ENCODE measurements around the gene LASP1NB.
"Not testable (repeated sequence)": the region's sequence is repeated elsewhere in the genome, so short reads cannot be mapped to it uniquely, and the experiment has no call there.

Gene LASP1NB

GRCh38 chr17:38897176-38897575, 28.2 kb upstream of the LASP1NB start:
- DNase-seq (ENCODE audit: low spot score), result no peak

DNA sequence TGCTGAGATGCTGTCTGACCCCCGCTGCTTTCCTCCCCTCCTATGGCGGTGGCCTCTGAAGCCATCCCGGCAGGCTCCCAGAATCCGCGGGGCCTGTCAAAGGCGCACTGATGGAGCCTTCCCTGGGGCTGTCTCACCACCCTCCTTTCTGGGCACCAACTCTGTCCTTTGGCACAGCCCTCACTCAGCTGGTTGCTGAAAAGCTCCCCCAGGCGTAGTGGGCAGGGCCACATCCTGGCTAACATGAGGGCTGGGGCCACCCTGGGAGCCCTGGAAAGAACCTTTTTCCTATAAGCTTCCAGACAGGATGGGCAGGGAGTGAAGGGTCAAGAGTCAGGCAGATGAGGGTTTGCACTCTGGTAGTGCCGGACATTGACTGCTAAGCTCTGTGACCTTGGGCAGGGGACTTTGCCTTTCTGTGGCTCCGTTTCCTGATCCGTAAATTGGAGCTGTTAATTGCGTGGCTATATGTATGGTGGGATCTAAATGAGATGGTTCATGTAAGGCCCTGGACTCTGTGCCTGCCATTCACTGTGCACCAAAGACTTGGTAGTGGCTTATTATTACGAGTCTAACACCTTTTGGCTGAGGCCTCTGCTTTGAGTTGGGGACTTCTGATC, 27.6 kb upstream of the LASP1NB start:
- no peak for DNase-seq (ENCODE audit: low spot score)

GRCh38 chr17:38898291-38898679, 27.1 kb upstream of the LASP1NB start:
- DNase-seq (ENCODE audit: low spot score), result no peak

- peak; percentile 76 for DNase-seq (ENCODE audit: low spot score)
These were observed 26.5 kb upstream of the LASP1NB start for GRCh38 chr17:38898812-38899348.

- no peak for DNase-seq (ENCODE audit: low spot score)
These were observed 26.0 kb upstream of the LASP1NB start for GRCh38 chr17:38899421-38899820.

GRCh38 chr17:38900978-38901656, 24.3 kb upstream of the LASP1NB start:
- DNase-seq (ENCODE audit: low spot score), result peak; percentile 99

- no peak for DNase-seq (ENCODE audit: low spot score)
These were observed 22.0 kb upstream of the LASP1NB start for GRCh38 chr17:38903404-38903803.

DNA sequence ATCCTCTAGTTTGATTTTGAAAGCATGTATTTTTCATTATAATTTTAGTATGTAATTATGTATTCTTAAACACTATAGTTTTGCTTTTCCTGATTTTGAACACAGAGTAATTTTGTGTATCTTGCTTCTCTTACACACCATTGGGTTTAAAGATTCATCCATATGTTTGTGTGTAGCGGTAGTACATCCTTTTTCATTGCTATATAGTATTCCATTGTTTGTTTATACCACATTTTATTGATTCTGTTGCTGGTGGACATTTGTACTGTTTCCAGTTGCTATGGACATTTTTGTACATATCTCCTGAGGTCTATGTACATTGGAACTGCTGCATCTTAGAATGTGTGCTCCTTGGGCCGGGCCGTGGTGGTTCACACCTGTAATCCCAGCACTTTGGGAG, 20.5 kb upstream of the LASP1NB start:
- no peak for DNase-seq (ENCODE audit: low spot score)

DNA sequence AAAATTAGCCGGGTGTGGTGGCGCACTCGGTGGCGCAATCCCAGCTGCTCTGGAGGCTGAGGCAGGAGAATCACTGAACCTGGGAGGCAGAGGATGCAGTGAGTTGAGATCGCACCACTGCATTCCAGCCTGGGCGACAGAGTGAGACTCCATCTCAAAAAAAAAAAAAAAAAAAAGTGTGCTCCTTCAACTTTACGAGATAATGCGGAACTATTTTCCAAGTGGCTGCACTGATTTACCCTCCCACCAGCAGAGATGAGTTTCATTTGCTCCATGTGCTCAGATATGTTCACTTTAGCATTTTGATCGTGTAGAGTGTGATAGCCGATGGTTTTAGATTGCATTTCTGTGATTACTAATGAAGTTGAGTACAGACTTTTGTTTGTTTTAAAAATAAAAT, 20.0 kb upstream of the LASP1NB start:
- no peak for DNase-seq (ENCODE audit: low spot score)

DNA sequence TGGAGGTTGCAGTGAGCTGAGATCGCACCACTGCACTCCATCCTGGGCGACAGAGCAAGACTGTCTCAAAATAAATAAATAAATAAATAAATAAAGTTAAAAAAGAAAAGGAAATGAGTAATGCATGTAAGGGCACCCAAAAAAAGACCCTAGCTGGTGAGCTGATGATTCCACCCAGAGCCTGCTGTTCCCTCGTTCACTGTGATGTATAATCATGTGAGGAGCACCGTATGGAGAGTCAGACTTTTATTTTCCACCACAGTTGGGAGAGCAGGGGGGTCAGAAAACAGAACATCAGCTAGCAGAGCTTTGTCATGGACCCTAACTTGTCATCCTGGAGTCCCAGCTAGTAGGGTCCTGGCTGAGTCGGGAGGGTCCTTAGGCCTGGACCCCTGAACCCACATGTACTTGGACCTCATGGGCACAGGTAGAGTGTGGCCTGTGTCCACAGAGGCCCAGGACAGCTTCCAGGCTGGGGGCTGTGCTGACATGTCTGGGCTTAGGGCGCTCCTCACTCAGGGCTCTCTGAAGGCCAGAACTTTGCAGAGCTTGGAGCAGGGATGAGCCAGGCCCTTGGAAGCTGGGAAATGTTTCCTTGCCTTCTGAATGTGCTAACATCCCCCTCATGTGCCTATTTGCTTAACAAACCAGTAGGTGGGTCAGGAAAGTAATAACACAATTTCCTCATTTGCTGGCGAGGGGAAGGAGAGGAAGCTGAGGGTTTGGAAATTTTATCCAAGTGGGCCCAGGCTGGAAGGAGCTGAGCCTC, 18.8 kb upstream of the LASP1NB start:
- no peak for DNase-seq (ENCODE audit: low spot score)

DNA sequence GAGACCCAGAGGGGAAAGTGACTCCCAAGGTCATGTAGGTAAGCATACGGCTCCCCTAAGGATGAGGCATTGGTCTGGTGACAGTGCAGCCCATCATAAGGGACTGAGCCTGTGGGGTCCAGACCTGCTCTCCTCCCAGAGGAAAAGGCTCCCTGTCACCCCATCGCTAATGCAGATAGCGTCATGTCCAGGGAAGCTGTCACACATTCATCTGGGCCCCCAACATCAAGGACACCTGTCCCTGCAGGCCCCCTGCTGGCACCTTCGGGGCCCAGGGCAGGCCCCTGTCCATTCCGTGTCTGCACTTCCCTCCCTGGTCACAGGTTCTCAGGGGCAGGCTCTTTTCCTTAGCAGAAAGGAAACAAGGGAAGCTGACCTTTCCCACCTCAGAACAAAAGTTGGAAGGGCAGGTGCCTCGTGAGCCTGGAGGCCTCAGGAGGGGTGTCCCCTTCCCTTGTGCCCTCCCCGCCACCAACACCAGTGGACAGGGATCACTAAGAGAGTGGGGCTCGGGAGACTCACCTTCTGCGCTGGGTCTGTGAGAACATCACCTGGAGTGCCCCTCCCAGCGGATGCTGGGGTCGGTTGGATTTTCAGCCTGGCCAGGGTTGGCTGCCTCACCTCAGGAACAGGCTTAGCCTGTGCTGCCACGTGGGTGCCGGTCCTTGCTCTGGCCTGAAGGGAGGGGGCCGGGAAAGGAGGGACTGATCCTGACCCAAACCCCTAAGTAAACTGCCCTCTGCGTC, 17.3 kb upstream of the LASP1NB start:
- no peak for DNase-seq (ENCODE audit: low spot score)

DNA sequence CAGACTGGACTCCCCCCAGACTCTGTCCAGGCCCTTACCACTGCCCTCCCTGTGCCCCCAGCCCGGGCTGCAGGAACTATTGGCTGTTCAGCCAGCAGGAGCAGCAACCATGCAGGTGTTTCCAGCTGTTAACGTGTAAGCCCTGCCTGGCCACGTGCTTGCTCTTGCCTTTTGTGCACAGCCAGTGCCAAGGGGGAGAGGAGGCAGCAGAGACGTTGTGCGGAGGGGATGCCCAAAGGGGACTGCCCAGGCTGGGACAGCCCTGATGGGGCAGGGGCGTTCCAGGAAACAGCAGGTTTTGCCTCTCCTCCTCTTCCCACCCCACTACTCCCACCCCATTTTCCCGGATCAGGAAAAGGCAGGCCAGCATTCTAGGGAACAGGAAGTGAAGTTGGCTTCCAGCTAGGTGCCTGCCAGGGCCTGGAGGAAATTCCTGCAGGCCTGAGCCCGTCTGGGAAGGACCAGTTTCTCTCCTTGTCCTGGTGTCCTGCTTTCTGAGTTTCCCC, 16.7 kb upstream of the LASP1NB start:
- peak; percentile 35 for DNase-seq (ENCODE audit: low spot score)

DNA sequence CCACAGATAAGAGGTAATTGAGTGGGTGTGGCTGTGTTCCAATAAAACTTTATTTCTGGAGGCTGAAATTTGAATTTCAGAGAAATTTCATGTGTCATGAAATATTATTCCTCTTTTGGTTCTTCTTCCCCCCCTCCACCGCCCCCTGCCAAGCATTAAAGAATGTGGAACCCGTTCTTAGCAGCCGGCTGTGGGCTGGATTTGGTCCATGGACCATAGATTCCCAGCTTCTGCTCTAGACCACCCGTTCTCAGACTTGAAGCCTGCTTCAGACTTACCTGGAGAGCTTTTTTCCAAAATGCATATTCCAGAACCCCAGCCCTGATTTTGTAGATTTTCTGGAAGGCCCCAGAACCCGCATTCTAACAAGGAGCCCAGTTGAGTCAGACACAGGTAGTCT, 15.1 kb upstream of the LASP1NB start:
- no peak for DNase-seq (ENCODE audit: low spot score)

DNA sequence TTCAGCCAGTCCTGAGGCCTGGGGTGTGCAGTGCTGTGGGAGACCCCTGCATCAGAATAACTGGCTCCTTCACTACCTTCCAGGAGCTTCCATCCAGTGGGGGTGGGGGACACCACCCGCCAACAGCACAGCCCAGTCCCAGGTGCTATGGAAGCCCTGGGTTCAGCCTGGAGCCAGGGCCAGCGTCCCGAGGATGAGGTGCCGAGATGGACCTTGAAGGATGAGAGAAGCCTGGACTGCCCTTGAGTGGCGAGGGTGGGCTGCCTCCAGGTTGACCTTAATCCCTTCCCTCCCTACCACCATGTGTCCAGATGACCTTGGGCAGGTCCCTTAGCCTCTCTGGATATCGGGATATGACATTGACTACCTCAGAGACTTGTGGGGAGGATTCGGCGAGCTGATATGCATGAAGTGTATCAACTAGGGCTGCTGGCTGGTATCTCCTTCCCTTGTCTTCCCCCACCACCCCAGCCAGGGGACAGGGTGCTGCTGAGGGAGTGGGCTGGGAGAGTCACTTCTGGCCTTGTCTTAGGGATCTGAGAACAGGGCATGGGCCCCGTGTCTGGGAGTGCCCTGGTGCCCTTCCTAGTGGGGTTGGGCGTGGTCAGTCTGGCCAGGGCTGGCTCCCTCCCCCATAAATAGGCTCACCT, 14.2 kb upstream of the LASP1NB start:
- DNase-seq (ENCODE audit: low spot score), result no peak

- DNase-seq (ENCODE audit: low spot score), result not testable (repeated sequence)
These were observed 13.7 kb upstream of the LASP1NB start for GRCh38 chr17:38911731-38912081.

DNA sequence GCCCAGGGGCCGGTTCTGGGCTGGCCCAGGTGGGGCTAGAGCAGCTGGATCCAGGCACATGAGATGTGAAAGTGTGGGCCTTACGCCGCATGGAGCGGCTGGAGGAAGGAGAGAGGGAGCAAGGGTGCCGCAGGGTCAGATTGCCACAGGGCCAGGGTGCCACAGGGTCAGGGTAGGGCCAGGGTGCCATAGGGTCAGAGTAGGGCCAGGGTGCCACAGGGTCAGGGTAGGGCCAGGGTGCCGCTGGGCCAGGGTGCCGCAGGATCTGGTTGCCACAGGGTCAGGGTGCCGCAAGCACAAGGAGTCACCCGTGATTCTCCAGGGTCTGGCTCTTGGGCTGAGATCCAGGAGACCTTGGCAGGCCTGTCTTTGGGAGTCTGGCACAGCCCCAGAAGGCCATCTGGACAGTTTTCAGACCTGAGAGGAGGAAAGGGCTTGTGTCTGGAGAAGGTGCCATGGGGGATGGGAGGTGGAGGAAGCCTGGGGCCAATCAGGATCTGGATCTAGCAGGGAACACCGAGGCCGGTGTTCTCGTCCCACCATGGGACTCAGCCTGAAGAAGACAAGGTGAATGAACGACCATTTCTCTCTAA, 13.1 kb upstream of the LASP1NB start:
- no peak for DNase-seq (ENCODE audit: low spot score)

GRCh38 chr17:38914741-38915638, 10.4 kb upstream of the LASP1NB start:
- no peak for DNase-seq (ENCODE audit: low spot score)

GRCh38 chr17:38915639-38915995, 9.8 kb upstream of the LASP1NB start:
- DNase-seq (ENCODE audit: low spot score), result no peak

- no peak for DNase-seq (ENCODE audit: low spot score)
These were observed 8.6 kb upstream of the LASP1NB start for GRCh38 chr17:38916771-38917170.

DNA sequence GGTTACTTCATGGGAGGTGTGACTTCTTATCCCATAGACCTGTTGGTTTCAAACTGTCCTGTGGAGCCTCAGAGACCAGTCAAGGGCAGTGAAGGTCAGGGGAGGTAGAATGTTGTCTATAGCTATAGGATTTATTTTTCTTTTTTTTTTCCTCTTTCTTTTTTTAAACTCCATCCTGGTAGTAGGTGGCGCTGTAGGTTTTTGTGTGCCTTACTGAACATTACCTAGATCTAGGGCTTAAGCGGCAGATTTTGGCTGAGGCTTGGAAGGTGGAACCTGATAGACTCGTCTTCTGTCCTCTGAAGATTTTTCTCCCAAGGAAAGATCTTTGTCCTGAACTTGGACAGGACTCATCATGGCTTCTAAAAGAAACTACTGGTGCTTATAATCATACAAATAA, 8.2 kb upstream of the LASP1NB start:
- no peak for DNase-seq (ENCODE audit: low spot score)

All from kidney tubule cell (primary cell).